GM15510 (cell line): ENCODE measurements around the gene UBN2.

Source experiments
- POLR2A ChIP-seq: IDR thresholded peaks from 3 replicates; pipeline ENCODE4 v1.6.1; 2011; ENCODE audit warnings: borderline replicate concordance; ENCODE audit not compliant: insufficient read length; ENCODE audit errors: extremely low read depth

Gene UBN2

DNA sequence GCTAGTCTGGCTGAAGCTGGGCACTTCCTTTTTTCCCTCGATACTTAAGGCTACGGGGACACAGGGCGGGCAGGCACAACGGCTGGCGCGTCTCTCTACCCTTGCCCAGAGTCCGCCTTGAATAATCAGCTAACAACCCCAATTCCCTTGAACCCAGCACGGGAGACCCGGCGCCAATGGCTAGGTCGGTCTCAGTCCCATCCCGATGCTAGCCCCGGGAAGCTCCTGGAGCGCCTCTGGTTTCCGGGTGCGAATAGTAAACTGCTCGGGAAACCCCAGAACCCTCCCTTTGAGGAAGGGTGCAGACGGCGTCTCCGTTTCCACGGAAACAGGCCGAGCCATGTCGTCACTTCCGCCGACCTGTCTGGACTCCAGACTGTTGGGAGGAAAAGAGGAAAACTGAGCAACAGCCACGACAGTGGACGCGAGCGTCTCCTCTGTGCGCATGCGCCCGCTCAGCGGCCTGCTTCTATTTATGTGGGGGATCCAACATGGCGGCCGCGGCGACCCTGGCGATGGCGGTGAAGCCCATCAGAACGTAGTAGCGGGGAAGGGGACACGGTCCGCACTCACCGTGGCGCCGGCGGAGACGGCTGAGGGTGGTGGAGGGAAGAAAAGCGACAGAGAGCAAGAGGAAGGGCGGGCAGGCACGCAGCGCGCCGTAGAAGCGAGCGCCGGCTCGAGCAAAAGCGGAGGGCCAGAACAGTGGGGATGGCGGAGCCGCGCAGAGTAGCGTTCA, at the start of gene UBN2:
Gene UBN2 (plus strand): TSS at position 464 of the 739 bp plus-strand sequence. CDS start 248 bp downstream, at position 712.
- TF ChIP-seq POLR2A: peak; percentile 89

DNA sequence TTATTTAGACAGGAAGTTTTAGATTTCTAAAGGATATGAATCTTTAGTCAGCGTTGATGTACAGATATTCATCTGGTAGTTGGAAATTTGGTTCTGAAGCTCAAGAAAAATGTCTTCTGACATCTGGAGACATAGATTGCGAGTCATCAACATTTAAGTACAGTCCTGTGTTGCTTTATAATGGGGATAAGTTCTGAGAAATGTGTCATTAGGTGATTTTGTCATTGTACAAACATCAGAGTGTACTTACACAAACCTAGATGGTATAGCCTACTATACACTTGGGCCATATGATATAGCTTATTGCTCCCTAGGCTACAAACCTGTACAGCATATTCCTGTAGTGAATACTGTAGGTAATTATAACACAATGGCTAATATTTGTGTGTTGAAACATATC, 49.6 kb upstream of the UBN2 start:
- no peak for TF ChIP-seq POLR2A

DNA sequence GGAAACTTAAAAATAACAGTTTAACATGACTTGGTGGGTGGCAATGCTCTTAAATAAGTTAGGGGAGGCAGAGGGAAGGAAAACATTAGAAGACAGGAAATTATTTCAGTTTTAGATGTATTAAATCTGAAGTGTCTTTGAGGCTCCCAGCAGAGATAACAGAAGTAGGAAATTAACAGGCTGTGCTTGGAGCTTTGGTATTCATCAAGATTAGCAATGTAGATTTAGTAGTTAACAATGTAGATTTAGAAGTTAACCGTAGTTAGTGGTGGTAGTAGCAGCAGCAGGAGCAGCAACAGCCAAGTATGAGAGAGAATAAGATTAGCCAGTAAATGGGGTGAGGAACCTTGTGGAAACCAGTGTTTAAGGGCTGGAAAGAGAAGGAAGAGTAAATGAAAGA, 48.7 kb upstream of the UBN2 start:
- no peak for TF ChIP-seq POLR2A

DNA sequence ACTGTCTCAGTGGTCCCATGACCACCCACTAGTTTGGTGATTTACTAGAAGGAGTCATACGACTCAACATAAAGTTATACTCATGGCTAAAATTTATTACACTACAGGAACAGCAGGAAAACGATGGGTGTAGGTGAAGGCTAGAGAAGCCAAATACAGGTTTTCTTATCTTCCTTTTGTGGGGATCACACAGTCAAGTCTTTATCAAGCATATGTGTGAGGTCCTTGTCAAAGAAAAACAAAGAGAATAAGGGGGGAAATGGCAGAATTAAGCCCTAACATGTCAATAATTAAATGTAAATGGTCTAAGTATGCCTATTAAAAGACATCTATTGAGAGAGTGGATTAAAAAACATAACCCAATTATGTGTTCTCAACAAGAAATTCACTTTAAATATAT, 47.8 kb upstream of the UBN2 start:
- TF ChIP-seq POLR2A: no peak

DNA sequence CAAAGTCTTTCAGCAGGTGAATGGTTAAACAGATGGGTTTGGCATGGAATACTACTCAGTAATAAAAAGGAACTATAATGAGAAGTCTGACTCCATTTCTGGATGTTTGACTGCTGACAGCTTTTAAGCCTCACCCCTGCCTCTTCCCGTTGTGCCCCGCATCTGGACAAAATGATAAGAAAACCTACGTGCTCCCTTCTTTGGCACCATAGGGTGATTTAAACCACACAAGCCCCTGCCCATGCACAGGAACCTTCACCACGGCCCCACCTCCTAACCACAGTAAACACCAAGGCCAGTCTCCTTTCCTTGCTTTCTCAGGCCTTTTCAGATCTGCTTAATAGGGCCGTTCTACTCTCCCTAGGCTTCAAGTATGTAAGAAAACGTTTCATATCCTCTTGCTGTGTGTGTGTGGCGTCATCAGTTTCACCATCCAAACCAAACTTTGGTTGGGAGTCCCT, 47.1 kb upstream of the UBN2 start:
- TF ChIP-seq POLR2A: no peak

DNA sequence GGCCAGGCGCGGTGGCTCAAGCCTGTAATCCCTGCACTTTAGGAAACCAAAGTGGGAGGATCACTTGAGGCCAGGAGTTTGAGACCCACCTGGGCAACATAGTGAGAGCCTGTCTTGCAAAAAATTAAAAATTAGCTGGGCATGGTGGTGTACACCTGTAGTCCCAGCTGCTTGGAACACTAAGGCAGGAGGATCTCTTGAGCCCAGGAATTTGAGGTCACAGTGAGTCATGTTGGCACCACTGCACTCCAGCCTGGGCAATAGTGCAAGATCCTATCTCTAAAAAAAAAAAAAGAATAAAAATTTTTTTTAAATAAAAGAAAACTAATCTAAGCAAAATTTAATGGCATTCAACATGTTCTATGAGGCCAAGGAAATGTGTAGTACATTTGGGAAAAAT, 44.9 kb upstream of the UBN2 start:
- TF ChIP-seq POLR2A: no peak

DNA sequence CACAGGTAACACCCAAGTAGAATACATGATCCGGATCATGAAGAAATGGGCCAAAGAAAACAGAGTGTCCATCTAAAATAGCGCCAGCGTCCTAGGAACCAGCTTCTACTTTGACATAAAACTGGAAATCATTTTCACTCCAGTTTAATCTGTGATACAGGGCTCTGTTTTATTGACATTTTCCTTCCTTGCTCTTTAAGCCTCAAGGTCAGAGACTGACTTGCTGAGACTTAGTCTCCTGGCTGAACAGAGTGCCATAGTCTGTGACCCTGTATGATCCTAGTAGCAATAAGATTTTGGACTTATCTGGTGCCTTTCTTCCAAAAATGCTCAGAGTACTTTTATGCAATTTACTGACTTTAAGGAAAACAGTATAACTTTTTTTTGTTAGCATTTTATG, 41.7 kb upstream of the UBN2 start:
- no peak for TF ChIP-seq POLR2A

DNA sequence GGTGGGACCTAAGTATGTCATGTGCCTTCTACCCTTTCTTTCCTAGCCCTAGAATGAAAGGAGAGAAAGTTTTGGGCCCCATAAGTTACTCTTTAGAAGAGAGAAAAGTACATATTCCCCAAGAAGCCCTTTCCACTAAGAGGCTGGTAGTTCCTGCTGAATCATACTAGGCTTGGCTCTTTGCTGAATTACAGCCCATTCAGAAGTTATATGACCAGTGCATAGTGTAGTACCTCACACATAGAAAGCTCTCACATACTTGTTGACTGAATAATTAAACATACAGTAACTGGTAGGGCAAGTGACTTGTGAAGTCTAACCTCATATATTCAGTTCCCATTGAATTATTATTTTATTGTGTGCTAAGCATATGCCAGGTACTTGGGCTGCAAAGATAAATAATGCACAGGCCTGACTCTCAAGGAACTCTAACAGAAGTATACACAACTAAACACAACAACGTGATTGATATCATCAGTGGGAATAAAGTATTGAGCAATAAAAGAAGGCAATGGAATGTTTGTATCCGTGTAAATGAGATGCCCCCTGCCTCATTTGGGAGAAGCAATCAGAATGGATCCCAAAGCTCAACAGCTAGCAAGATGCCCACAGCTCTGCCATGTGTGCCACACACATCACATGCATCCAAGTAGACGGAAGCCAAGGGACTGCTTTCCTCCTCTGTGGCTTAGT, 38.9 kb upstream of the UBN2 start:
- no peak for TF ChIP-seq POLR2A

DNA sequence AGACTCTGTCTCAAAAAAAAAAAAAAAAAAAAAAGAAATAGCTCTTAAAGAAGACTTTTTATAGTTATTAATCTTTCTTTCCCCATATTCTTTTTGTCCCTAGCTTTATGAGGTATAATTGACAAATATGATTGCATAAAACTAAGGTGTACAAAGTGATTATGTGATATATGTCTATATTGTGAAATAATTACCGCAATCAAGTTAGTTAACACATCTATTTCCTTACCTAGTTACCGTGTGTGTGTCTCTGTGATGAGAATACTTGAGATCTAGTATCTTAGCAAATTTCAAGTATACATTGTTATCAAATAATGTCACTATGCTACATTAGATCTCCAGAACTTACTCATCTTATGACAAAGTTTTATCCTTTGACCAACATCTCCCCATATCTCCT, 30.7 kb upstream of the UBN2 start:
- TF ChIP-seq POLR2A: no peak

DNA sequence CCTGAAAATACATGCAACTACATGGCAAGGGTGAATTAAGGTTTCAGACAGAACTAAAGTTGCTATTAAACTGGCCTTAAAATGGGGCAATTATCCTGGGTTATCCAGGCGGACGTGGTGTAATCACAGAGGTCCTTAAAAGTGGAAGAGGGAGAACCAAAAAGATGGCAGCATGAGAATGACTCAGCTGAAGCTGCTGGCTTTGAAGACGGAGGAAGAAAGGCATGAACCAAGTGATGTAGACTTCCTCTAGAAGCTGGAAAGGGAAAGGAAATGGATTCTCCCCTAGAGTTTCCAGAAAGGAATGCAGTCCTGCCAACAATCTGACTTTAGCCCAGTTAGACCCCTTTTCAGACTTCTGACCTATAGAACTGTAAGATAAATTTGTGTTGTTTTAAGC, 27.0 kb upstream of the UBN2 start:
- no peak for TF ChIP-seq POLR2A

DNA sequence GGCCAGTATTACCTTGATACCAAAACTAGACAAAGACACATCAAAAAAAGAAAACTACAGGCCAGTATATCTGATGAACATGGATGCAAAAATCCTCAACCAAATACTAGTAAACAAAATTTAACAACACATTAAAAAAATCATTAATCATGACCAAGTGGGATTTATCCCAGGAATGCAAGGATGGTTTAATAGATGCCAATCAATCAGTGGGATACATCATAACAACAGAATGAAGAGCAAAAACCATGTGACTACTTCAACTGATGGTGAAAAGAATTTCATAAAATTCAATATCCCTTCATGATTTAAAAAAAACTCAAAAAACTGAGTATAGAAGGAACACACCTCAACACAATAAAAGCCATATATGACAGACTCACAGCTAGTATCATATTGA, 25.2 kb upstream of the UBN2 start:
- no peak for TF ChIP-seq POLR2A

DNA sequence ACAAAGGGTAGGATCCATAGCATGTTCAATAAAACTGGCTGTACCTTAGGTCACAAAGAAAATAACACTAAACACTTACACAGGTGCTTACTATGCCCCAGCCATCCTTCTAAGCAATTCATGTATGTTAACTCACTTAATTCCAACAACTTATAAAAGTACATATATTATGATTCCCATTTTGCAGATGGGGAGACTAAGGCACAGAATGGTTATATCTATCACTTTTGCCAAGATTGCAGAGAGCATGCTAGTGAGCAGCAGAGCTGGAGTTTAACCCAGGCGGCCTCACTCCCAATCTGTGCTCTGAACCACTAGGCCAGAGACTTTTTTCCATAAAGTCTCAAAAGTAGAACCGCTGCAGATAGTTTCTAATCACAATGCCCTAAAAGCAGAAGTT, 18.9 kb upstream of the UBN2 start:
- no peak for TF ChIP-seq POLR2A

DNA sequence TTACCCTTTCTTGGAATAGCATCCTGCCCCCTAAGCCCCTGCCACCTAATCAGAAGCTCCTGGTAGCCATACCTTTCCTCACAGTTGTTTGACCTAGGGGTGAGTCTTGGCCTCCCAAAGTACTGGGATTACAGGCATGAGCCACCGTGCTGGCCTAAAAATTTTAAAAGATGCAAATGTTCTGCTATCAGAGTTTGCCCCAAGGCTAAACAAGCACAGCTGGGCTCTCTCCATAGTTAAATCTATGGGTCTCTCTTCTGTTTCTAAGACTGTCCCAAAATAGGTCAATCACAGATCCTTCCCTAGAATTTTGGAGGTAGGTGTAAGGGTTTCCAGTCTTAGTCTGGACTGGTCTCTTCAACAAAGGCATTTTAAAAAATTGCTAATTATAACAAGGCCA, 12.9 kb upstream of the UBN2 start:
- TF ChIP-seq POLR2A: no peak

DNA sequence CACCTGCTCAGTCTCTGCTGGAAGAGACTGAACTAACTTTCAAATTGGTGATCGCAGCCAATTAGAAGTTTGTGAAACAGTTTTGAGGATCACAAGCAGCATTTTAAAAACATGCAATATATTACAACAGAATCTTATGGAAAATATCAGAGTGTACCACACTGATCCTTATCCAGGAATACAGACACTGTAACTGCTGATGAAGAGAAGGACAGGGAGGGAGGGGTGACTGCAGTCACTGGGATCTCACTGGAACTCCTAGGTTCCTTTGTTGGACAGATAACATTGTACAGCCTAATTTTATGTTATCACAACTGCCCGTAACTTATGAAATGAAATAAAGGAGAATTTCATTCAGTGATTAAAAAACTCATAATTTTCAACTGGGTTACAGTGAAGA, 6.8 kb upstream of the UBN2 start:
- TF ChIP-seq POLR2A: no peak

DNA sequence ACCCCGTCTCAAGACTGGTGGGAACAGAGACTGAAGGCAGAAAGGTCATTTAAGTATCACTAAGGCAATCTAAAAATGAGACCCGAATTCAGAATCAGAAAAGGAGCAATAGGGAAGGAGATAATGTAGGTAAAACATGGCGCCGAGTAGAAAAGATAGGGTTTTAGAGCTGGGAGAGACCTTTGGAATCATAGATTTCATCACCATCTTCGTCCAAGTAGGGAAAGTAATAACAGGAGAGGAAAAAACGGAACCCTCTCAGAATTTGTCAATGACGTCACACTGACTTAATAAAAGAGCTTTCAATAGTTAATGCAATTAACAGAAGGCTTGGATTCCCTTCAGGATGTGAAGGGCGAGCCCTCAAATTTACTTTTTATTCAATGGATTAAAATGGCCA, 1.0 kb upstream of the UBN2 start:
- no peak for TF ChIP-seq POLR2A

DNA sequence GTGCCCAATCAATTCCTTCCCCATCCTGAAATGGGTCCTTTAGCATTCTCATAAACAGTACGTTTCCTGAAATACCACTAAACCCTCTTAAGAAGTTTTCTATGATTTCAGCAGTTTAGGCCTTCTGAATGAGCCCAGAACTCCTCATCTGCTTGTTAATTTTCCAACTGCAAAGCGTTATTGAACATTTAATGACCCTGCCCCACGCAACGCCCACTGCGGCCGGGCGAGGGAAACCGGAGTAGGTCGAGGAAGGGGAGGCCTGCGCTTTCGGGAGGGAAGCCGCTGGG, 608 bp upstream of the UBN2 start:
- TF ChIP-seq POLR2A: no peak
